ENCODE results near the gene BRD3OS. TPM values are rescaled to one million over a fixed set of nuclear protein-coding genes. Genes with fewer than 3 reads are reported as not detected.

Gene BRD3OS
- total and polyA plus RNA-seq, 12 donors, result 14.7 to 70.6 (median 22.0) TPM

DNA sequence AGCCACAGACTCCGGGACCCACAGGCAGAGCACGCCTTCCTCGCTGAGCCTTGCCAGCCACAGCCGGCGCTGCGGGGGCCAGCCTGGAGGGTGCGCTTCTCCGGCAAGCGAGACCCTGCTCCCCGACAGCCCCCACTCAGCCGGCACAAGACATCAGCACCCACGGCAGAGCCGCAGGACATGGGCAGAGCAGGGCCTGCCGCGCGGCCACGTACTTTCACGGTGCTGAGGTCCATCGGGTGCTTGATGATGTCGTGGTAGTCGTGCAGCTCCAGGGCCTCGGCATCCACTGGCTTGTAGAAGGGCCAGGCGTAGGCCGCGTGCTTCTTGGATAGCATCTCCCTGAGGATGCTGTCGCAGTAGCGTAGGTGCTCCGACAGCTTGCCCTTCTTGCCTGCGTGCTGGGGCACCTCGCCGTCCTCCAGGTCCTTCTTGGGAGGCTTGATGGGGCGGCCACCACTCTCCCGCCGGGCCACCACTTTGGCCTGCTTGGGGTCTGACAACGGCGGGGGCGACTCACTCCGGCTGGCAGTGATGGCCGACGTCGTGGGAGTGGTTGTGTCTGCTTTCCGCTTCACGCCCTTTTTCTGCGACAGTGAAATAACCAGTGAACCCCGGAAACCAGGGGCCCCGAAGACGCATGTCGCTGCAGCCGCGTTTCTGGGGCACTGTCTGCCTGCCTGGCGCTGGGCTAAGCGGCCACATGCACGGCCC is 22.7 kb downstream of the BRD3OS start:
- no peak for DNase-seq
- intact Hi-C loops (cut with DNase I), result no loop called here
- no peaks in the 10 kb centered on the region for H3K9me3 ChIP-seq (replicated peaks in 1 of 3)
- no peaks in the 10 kb centered on the region for H3K27me3 ChIP-seq
- peaks cover 0 to 89% of the 10 kb centered on the region in 2 donors for H3K36me3 ChIP-seq (replicated peaks in 1 of 2)
- H3K4me1 ChIP-seq (replicated peaks in 1 of 2), result peaks cover 11 to 22% of the 10 kb centered on the region in 2 donors
- TF ChIP-seq, protein P1, sequence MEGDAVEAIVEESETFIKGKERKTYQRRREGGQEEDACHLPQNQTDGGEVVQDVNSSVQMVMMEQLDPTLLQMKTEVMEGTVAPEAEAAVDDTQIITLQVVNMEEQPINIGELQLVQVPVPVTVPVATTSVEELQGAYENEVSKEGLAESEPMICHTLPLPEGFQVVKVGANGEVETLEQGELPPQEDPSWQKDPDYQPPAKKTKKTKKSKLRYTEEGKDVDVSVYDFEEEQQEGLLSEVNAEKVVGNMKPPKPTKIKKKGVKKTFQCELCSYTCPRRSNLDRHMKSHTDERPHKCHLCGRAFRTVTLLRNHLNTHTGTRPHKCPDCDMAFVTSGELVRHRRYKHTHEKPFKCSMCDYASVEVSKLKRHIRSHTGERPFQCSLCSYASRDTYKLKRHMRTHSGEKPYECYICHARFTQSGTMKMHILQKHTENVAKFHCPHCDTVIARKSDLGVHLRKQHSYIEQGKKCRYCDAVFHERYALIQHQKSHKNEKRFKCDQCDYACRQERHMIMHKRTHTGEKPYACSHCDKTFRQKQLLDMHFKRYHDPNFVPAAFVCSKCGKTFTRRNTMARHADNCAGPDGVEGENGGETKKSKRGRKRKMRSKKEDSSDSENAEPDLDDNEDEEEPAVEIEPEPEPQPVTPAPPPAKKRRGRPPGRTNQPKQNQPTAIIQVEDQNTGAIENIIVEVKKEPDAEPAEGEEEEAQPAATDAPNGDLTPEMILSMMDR (IDR thresholded peaks at IDR 0.05), result no peak
- no peak for TF ChIP-seq POLR2A (IDR thresholded peaks at IDR 0.05)
- WGBS, 4 donors, result 93 to 97% (median 94%) methylated on average over 14 to 53 of the region's 53 CpGs
- no peak overlapping the region for H3K4me3 ChIP-seq
- no peak overlapping the region for H3K27ac ChIP-seq

DNA sequence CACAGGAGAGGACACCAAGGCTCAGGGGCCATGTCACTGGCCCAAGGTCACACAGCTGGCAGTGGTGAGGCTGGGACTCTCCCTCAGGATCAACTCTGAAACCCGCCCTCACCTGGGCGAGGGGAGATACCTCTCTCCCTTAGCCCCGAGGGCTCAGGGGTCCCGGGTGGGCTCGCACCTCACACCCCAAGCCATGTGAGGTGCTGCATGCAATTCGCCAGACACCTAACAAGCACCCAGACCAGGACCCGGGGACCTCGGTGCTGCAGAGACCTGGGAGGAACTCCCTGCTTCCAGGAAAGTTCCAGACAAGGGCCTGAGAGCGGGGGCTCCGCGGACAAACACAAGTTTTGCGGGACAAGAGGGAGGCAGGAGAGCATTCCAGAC is 23.3 kb downstream of the BRD3OS start:
- WGBS, 4 donors, result 82 to 90% (median 89%) methylated on average over 2 to 12 of the region's 12 CpGs

GRCh38 chr9:134049236-134049635 is 24.0 kb downstream of the BRD3OS start:
- peaks cover 0 to 86% of the 10 kb centered on the region in 2 donors for H3K36me3 ChIP-seq (replicated peaks in 1 of 2)
- H3K9me3 ChIP-seq (replicated peaks in 1 of 3), result no peaks in the 10 kb centered on the region
- intact Hi-C loops (cut with DNase I), result no loop called here
- H3K27me3 ChIP-seq, result no peaks in the 10 kb centered on the region
- H3K4me1 ChIP-seq (replicated peaks in 1 of 2), result peaks cover 11 to 13% of the 10 kb centered on the region in 2 donors
- no peak overlapping the region for H3K4me3 ChIP-seq
- DNase-seq, result peak; percentile 58 to 84 (median 80)
- H3K27ac ChIP-seq, result peak overlapping the region in 3 of 5 donors; percentile 15 to 38 (median 23)
- TF ChIP-seq, protein P1 (IDR thresholded peaks at IDR 0.05), result no peak
- TF ChIP-seq POLR2A (IDR thresholded peaks at IDR 0.05), result peak in 1 of 2 donors; percentile 16
- WGBS, 4 donors, result 50 to 78% (median 60%) methylated on average over 7 to 20 of the region's 20 CpGs

More for the DNA sequence above, 23.3 kb downstream of the BRD3OS start:
- TF ChIP-seq, protein P1 (IDR thresholded peaks at IDR 0.05), result no peak
- TF ChIP-seq POLR2A (IDR thresholded peaks at IDR 0.05), result no peak
- Histone ChIP-seq H3K27ac (peak overlapping the region in 2 of 5 donors; percentile 15 to 38), H3K9me3 (replicated peaks in 1 of 3) (no peaks in the 10 kb centered on the region), H3K4me1 (replicated peaks in 1 of 2) (peaks cover 11 to 16% of the 10 kb centered on the region in 2 donors), H3K4me3 (no peak overlapping the region), H3K27me3 (no peaks in the 10 kb centered on the region), H3K36me3 (replicated peaks in 1 of 2) (peaks cover 0 to 92% of the 10 kb centered on the region in 2 donors)
- DNase-seq, result no peak
- intact Hi-C loops (cut with DNase I), result no loop called here

GRCh38 chr9:134049772-134050588 is 24.7 kb downstream of the BRD3OS start:
- peaks cover 11 to 19% of the 10 kb centered on the region in 2 donors for H3K4me1 ChIP-seq (replicated peaks in 1 of 2)
- H3K9me3 ChIP-seq (replicated peaks in 1 of 3), result no peaks in the 10 kb centered on the region
- intact Hi-C loops (cut with DNase I), result loop anchor here in 1 of 2 donors (10.0 kb wide), 1 partner anchor 385 kb away; no protein-coding TSS in a partner anchor
- TF ChIP-seq, protein P1 (IDR thresholded peaks at IDR 0.05), result no peak
- TF ChIP-seq POLR2A (IDR thresholded peaks at IDR 0.05), result no peak
- peak overlapping the region in 3 of 5 donors; percentile 8 to 38 (median 15) for H3K27ac ChIP-seq
- H3K4me3 ChIP-seq, result no peak overlapping the region
- no peak for DNase-seq
- 89 to 97% (median 92%) methylated on average over 18 to 28 of the region's 28 CpGs for WGBS, 4 donors
- no peaks in the 10 kb centered on the region for H3K27me3 ChIP-seq
- H3K36me3 ChIP-seq (replicated peaks in 1 of 2), result peaks cover 0 to 79% of the 10 kb centered on the region in 2 donors

Measured in adrenal gland (tissue), 12 donors.